D721Med (cell line): ENCODE measurements around the gene PER2.
"Not testable (repeated sequence)": the region's sequence is repeated elsewhere in the genome, so short reads cannot be mapped to it uniquely, and the experiment has no call there.

ENCODE experiments used
- DNase-seq: peaks from one replicate; pipeline ENCODE4 v3.0.0; 2011; ENCODE audit warnings: low spot score; ENCODE audit not compliant: insufficient read length
- FAIRE-seq: peaks from 2 replicates; lab custom pipeline; 2011; peaks lifted over from hg19 to GRCh38; lab: Jason Lieb, UNC
- TF ChIP-seq, protein P1 (sequence below): IDR thresholded peaks from 2 replicates; pipeline ENCODE4 v1.5.1; 2012; ENCODE audit warnings: mild to moderate bottlenecking, control low read depth; ENCODE audit not compliant: insufficient read depth; ENCODE audit errors: missing control alignments

PER2 gene

DNA sequence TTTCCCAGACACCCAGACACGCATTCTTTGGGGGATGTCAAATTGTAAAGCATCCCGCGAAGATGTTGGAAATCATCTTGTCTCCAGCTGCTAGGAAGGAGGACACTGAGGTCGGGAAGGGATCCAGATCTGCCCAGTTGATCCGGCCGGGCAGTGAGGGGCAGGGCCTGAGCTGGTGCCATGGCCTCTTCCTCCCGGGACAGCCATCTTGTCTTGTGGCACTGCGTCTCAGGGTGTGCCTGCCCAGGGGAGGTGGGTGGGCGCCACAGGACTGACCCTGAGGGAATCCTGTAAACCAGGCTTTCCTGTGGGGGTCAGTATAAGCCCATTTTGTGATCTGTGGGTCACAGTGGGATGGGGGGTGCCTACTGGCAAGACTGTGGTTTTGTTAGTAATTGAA, 42.0 kb upstream of the PER2 start:
- DNase-seq = no peak
- FAIRE-seq = no peak
- TF ChIP-seq, protein P1, sequence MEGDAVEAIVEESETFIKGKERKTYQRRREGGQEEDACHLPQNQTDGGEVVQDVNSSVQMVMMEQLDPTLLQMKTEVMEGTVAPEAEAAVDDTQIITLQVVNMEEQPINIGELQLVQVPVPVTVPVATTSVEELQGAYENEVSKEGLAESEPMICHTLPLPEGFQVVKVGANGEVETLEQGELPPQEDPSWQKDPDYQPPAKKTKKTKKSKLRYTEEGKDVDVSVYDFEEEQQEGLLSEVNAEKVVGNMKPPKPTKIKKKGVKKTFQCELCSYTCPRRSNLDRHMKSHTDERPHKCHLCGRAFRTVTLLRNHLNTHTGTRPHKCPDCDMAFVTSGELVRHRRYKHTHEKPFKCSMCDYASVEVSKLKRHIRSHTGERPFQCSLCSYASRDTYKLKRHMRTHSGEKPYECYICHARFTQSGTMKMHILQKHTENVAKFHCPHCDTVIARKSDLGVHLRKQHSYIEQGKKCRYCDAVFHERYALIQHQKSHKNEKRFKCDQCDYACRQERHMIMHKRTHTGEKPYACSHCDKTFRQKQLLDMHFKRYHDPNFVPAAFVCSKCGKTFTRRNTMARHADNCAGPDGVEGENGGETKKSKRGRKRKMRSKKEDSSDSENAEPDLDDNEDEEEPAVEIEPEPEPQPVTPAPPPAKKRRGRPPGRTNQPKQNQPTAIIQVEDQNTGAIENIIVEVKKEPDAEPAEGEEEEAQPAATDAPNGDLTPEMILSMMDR = no peak

DNA sequence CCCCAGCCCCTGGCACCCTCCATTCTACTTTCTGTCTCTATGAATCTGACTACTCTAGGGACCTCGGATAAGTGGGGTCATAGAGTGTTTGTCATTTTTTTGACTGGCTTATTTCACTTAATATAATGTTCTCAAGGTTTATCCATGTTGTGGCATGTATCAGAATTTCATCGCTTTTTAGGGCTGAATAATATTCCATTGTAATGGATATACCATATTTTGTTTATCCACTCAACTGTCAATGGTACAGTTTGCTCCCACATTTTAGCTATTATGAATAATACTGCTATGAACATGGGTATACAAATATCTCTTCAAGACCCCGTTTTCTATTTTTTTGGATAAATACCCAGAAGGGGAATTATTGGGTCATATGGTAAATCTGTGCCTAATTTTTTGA, 39.3 kb upstream of the PER2 start:
- DNase-seq (no peak), FAIRE-seq (no peak)
- TF ChIP-seq, protein P1 = no peak

DNA sequence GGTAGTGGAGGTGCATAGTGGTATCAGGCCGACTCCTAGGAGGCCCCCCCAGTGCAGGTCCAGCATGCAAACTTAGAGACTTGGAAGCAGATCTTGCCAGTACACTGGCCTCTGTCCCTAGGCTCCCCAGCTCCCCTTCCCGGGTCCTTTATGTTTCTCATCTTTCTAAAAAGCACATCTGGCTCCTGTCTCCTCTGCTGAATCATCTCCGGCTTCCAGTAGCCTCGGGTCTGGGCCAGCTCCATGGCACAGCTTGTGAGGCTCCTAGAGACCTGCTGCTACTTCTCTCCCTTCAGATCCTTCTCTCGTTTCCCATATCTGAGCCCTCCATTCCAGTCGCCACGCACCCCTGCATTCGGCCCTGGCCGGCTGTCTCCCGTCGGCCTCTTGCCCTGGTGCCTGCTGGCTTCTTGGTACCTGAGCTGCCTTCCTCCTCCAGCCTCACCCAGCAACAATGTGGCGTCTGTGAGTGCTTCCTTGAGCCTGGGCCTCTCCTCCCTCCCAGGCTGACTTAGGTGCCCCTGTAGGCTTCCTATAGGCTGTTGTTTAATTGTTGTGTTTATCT, 38.5 kb upstream of the PER2 start:
- FAIRE-seq (no peak), DNase-seq (no peak)
- TF ChIP-seq, protein P1 = no peak

DNA sequence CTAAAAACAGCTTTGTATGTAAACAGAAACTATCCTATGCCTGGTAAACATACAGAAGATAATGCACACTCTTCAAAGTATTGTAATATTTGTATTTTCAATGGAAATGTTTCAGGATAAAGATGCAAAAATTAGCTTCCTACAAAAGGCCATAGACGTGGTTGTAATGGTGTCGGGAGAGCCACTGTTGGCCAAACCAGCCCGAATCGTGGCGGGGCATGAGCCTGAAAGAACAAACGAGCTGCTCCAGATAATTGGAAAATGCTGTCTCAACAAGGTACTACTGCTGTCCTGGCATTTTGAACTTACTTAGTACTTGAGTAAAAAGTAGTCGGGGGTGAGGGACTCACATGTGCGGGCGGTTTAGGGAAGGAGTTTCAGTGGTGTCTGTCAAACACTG, 37.3 kb upstream of the PER2 start:
- DNase-seq (no peak), FAIRE-seq (no peak)
- TF ChIP-seq, protein P1 = no peak

DNA sequence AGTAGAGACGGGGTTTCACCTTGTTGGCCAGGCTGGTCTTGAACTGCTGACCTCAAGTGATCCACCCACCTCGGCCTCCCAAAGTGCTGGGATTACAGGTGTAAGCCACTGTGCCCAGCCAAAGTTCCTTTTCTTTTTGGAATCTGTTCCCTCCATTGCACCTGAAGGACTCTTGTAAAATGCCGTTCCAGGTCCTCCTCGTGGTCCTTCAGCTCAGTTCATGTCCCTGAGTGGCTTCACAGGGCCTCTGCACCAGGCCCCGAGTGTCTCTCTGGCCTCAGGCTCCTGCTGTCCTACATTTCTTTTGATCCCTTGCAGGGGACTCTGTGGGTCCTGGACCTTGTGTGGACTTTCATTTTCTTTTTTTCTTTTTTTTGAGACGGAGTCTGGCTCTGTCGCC, 35.8 kb upstream of the PER2 start:
- DNase-seq, FAIRE-seq: not testable (repeated sequence)

DNA sequence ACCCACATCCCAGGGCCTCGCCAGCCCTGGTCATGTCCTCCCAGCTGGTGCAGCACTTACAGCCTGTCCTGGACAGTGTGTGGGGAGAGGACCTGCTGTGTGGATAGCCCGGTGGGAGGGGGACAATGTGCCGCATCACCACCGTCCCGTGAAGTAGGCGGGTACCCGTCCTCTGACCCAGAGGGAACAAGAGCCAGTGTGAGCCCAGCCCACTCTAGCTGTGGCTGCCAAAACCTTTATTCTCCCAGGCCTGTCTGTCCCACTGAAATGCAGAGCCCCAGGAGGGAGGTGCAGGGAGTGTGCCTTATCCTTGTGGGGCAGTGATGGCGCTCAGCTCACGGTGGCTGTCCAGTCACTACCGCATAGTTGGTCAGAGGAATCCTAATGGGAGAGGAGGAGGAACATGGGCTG, 33.6 kb upstream of the PER2 start:
- no peak for DNase-seq
- FAIRE-seq = no peak
- TF ChIP-seq, protein P1 = no peak

DNA sequence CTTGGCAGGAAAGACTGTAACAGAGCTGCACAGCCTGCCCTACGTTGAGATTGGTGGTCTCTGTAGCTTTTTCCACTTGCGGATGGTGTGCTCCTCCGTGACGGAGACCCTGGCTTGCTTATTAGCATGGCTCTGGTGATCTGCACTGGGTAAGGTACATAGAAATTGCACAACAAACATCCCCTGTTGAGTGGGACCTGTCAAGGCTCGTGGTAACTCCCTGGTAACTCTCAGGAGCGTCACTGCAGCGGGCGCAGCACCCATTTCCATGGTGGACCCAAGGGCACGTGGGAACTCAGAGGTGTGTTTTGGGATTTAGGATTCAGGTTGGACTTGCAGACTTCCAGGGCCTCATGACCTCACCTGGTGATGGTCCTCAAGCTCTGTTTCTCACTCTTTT, 33.1 kb upstream of the PER2 start:
- DNase-seq (no peak), FAIRE-seq (no peak)
- TF ChIP-seq, protein P1 = no peak

DNA sequence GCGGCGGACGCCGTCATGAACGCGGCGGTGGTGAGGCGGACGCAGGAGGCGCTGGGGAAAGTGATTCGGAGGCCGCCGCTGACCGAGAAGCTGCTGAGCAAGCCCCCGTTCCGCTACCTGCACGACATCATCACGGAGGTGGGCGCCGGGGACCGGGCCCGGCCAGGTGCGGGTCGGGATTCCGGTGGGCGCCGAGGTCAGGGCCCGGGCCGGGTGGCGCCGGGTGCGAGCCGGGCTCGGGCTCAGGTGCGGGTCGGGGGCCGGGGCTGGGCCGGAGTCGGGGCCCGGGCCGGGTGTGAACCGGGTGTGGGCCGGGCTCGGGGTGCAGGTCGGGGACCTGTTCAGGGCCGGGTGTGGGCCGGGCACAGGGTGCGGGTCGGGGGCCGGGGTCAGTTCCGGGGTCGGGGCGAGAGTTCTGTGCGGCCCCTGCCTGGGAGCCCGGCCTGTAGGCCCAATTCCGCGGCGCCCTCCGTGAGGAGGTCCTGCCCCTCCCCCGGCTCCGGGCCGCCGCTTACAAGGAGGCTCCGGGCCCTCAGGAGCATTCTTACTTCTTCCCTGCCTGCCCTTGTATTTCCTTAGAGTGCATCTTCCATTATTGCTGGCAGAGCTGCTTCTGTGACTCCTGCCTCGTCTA, 32.4 kb upstream of the PER2 start:
- TF ChIP-seq, protein P1 = no peak
- FAIRE-seq (no peak), DNase-seq (no peak)
